Uterus (tissue), 4 donors: ENCODE data around the gene MEF2B. TPM values are rescaled to one million over a fixed set of nuclear protein-coding genes. Genes with fewer than 3 reads are reported as not detected.
"Not testable (repeated sequence)": the region's sequence is repeated elsewhere in the genome, so short reads cannot be mapped to it uniquely, and the experiment has no call there.

Experiments used
- DNase-seq, 2 donors: peaks; one replicate each; pipeline ENCODE4 v3.0.0-alpha.2; 2019 to 2020
- H3K27ac ChIP-seq, 2 donors: fragments of 200-600 bp; sonication (generic); 1 replicate in 1 of 2; 2 replicates in 1 of 2; pipeline ENCODE4 v1.5.1; 2016 to 2018
- H3K27me3 ChIP-seq, 2 donors: fragments of 200-600 bp; sonication (generic); one replicate each; pipeline ENCODE4 v1.5.1; 2018 to 2019; ENCODE audit warnings: control low read depth in 1 of 2
- H3K36me3 ChIP-seq, 2 donors: fragments of 200-600 bp; sonication (generic); one replicate each; pipeline ENCODE4 v1.5.1; 2019; ENCODE audit warnings: control low read depth in 1 of 2
- H3K4me1 ChIP-seq, 2 donors: fragments of 200-600 bp; sonication (generic); one replicate each; pipeline ENCODE4 v1.5.1; 2018 to 2019; ENCODE audit warnings: control low read depth in 1 of 2
- H3K4me3 ChIP-seq, 2 donors: fragments of 200-600 bp; sonication (generic); 1 replicate in 1 of 2; 2 replicates in 1 of 2; pipeline ENCODE4 v1.5.1; 2018 to 2019; ENCODE audit warnings: mild to moderate bottlenecking in 1 of 2
- H3K9me3 ChIP-seq, 2 donors: fragments of 200-600 bp; sonication (generic); one replicate each; pipeline ENCODE4 v1.5.1; 2019; ENCODE audit warnings: control low read depth in 1 of 2
- CTCF ChIP-seq, 4 experiments: fragments of 200-600 bp in 2 of 4; fragments of 450-650 bp in 2 of 4; sonication (generic) in 2 of 4; IDR thresholded peaks; one replicate each; pipeline ENCODE4 v1.5.1; 2016 to 2019; ENCODE audit warnings: antibody characterized with exemption in 4 of 4, mild to moderate bottlenecking in 2 of 4, moderate library complexity in 1 of 4
- POLR2A ChIP-seq, 2 donors: fragments of 450-650 bp; IDR thresholded peaks; one replicate each; pipeline ENCODE4 v1.6.1; 2016; ENCODE audit warnings: antibody characterized with exemption in 2 of 2, mild to moderate bottlenecking in 1 of 2, moderate library complexity in 1 of 2
- intact Hi-C: fragments of 100-400 bp; cut with DNase I; formaldehyde crosslinking; loops from one replicate; pipeline ENCODE4 v1.15.1; 2023; ENCODE audit warnings: low total_unique reads
- total RNA-seq, 4 donors: library from RNA; depleted of rRNA in 3 of 4; stranded (reverse); fragments of >200 nt in 3 of 4; gene quantifications; one replicate each; pipeline versions ENCODE4 v1.1.0 to v1.2.4, GENCODE V29; 2014 to 2023
- donor health status: DM: yes; HTN: yes; CAD: no.

Gene MEF2B
- total RNA-seq, 4 donors from 2014 or later = 0.55 to 2.0 TPM; not detected in 2

- H3K27ac ChIP-seq = peak overlapping the region; percentile 70 to 73
- no peaks in the 10 kb centered on the region for H3K4me1 ChIP-seq
- TF ChIP-seq POLR2A (IDR thresholded peaks at IDR 0.05) (no peak), CTCF (IDR thresholded peaks at IDR 0.05) (no peak)
- H3K4me3 ChIP-seq = peak overlapping the region; percentile 42 to 43
- peak; percentile 36 to 65 for DNase-seq
- H3K36me3 ChIP-seq = no peaks in the 10 kb centered on the region
- H3K27me3 ChIP-seq = no peaks in the 10 kb centered on the region
- no peaks in the 10 kb centered on the region for H3K9me3 ChIP-seq
- intact Hi-C loops = no loop called here
These were observed 64.0 kb downstream of the MEF2B start for GRCh38 chr19:19106056-19106551.

- no peaks in the 10 kb centered on the region for H3K36me3 ChIP-seq
- H3K27ac ChIP-seq = peak overlapping the region; percentile 70 to 73
- H3K4me1 ChIP-seq = no peaks in the 10 kb centered on the region
- peak; percentile 84 for DNase-seq
- H3K27me3 ChIP-seq = no peaks in the 10 kb centered on the region
- H3K9me3 ChIP-seq = no peaks in the 10 kb centered on the region
- peak overlapping the region; percentile 42 to 43 for H3K4me3 ChIP-seq
- intact Hi-C loops = no loop called here
- TF ChIP-seq POLR2A (IDR thresholded peaks at IDR 0.05) (peak in 1 of 2 donors; percentile 41), CTCF (IDR thresholded peaks at IDR 0.05) (no peak)
These were observed 64.6 kb downstream of the MEF2B start for GRCh38 chr19:19105365-19106055.

GRCh38 chr19:19103167-19103566, 66.9 kb downstream of the MEF2B start:
- DNase-seq = no peak
- Histone ChIP-seq H3K27me3 (no peaks in the 10 kb centered on the region), H3K9me3 (no peaks in the 10 kb centered on the region), H3K4me3 (no peak overlapping the region), H3K4me1 (no peaks in the 10 kb centered on the region), H3K36me3 (no peaks in the 10 kb centered on the region), H3K27ac (no peak overlapping the region)
- intact Hi-C loops = no loop called here
- TF ChIP-seq CTCF (IDR thresholded peaks at IDR 0.05) (no peak), POLR2A (IDR thresholded peaks at IDR 0.05) (no peak)

- H3K4me1 ChIP-seq, H3K4me3 ChIP-seq, H3K27me3 ChIP-seq, DNase-seq, H3K36me3 ChIP-seq, H3K9me3 ChIP-seq, H3K27ac ChIP-seq, intact Hi-C loops: not testable (repeated sequence)
These were observed 67.5 kb downstream of the MEF2B start for GRCh38 chr19:19102566-19102965.

- intact Hi-C loops = no loop called here
- DNase-seq = no peak
- H3K36me3 ChIP-seq = no peaks in the 10 kb centered on the region
- H3K9me3 ChIP-seq = no peaks in the 10 kb centered on the region
- TF ChIP-seq POLR2A (IDR thresholded peaks at IDR 0.05) (no peak), CTCF (IDR thresholded peaks at IDR 0.05) (no peak)
- H3K4me3 ChIP-seq = no peak overlapping the region
- H3K27me3 ChIP-seq = no peaks in the 10 kb centered on the region
- no peak overlapping the region for H3K27ac ChIP-seq
- H3K4me1 ChIP-seq = no peaks in the 10 kb centered on the region
These were observed 68.5 kb downstream of the MEF2B start for GRCh38 chr19:19101540-19101939.
